ENCODE results near the gene RBP3.

- TF ChIP-seq CTCF (conservative IDR thresholded peaks at IDR 0.05 in 1 of 2, IDR thresholded peaks at IDR 0.05 in 1 of 2; ENCODE audit: low read depth in 1 of 2, low read length in 2 of 2) (no peak), EZH2 (IDR thresholded peaks at IDR 0.05; ENCODE audit: low read length, missing control alignments) (no peak)
These were observed 18.7 kb downstream of the RBP3 start for GRCh38 chr10:47366731-47367460.

Data from fibroblast of lung (primary cell).